Coronary artery (tissue), 2 donors: ENCODE results near the gene ZNF732.
A peak's percentile ranks its signal among the peaks of the same experiment; 100 is the strongest.
"Not testable (repeated sequence)": the region's sequence is repeated elsewhere in the genome, so short reads cannot be mapped to it uniquely, and the experiment has no call there.

ENCODE experiments used
- DNase-seq: peaks from one replicate; pipeline ENCODE4 v3.0.0-alpha.2; 2017; ENCODE audit warnings: low spot score
- H3K27ac ChIP-seq, 2 donors: fragments of 200-600 bp; sonication (generic); one replicate each; pipeline ENCODE4 v1.5.1; 2016 to 2019
- H3K4me3 ChIP-seq: fragments of 200-600 bp; sonication (generic); 2 replicates; pipeline ENCODE4 v1.5.1; 2016; ENCODE audit warnings: mild to moderate bottlenecking, moderate library complexity
- CTCF ChIP-seq: fragments of 200-600 bp; sonication (generic); IDR thresholded peaks from one replicate; pipeline ENCODE4 v1.5.1; 2019; ENCODE audit warnings: antibody characterized with exemption

ZNF732 gene

GRCh38 chr4:302381-302780, 2.9 kb downstream of the ZNF732 start:
- Histone ChIP-seq H3K27ac (no peak overlapping the region), H3K4me3 (no peak overlapping the region)
- no peak for TF ChIP-seq CTCF
- DNase-seq: no peak

GRCh38 chr4:294732-295131, 10.5 kb downstream of the ZNF732 start:
- DNase-seq: no peak
- Histone ChIP-seq H3K4me3 (no peak overlapping the region), H3K27ac (no peak overlapping the region)
- TF ChIP-seq CTCF: no peak

GRCh38 chr4:288891-289290, 16.4 kb downstream of the ZNF732 start:
- Histone ChIP-seq H3K27ac (no peak overlapping the region), H3K4me3 (no peak overlapping the region)
- no peak for TF ChIP-seq CTCF
- DNase-seq: no peak

DNA sequence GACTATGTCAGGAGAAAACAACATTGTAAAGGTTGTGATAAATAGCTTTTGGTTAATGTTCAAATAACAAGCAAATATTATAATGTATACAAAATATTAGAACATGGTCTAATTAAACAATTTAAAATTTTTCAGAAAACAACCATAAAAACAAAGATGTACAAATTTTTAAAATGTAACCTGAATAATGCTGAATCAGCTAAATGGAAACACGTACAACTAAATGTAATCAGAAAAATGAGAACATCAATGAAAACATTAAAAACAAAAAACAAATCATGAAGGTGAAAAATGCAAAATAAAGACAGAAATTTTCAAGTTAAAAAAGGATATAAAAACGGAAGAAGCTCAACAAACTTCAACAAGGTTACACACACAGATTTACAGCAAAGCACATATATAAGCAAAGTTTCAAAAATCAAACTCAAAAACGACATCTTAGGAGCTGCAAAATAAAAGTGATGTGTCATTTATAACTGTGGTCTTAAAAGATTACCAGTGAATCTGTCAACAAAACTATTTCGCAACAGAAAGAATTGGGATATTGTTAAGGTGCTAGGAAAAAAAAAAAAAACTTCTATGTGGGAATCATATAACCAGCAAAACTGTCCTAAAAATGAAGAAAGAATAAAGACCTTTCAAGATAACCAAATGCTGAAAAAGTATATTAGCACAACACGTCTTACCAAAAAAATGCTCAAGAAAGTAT, 31.8 kb downstream of the ZNF732 start:
- DNase-seq: no peak
- TF ChIP-seq CTCF: no peak
- Histone ChIP-seq H3K27ac (no peak overlapping the region), H3K4me3 (no peak overlapping the region)

- no peak for TF ChIP-seq CTCF
- Histone ChIP-seq H3K4me3 (no peak overlapping the region), H3K27ac (no peak overlapping the region)
- DNase-seq: no peak
These were observed 33.7 kb downstream of the ZNF732 start for GRCh38 chr4:271492-272103.

GRCh38 chr4:259240-259639, 46.0 kb downstream of the ZNF732 start:
- H3K27ac ChIP-seq, H3K4me3 ChIP-seq, DNase-seq: not testable (repeated sequence)

- no peak for TF ChIP-seq CTCF
- Histone ChIP-seq H3K4me3 (peak overlapping the region; percentile 11), H3K27ac (no peak overlapping the region)
- no peak for DNase-seq
These were observed 48.8 kb downstream of the ZNF732 start for GRCh38 chr4:256492-256891.
